ENCODE data around the gene PCSK4. TPM values are rescaled to one million over a fixed set of nuclear protein-coding genes. Genes with fewer than 3 reads are reported as not detected.

Gene PCSK4
- total and polyA plus RNA-seq, 9 of the 15 experiments (the other 6 are each of a cell fraction or from before 2014, with no cell fraction given), result 0.01 to 9.1 (median 2.1) TPM; not detected in 1

DNA sequence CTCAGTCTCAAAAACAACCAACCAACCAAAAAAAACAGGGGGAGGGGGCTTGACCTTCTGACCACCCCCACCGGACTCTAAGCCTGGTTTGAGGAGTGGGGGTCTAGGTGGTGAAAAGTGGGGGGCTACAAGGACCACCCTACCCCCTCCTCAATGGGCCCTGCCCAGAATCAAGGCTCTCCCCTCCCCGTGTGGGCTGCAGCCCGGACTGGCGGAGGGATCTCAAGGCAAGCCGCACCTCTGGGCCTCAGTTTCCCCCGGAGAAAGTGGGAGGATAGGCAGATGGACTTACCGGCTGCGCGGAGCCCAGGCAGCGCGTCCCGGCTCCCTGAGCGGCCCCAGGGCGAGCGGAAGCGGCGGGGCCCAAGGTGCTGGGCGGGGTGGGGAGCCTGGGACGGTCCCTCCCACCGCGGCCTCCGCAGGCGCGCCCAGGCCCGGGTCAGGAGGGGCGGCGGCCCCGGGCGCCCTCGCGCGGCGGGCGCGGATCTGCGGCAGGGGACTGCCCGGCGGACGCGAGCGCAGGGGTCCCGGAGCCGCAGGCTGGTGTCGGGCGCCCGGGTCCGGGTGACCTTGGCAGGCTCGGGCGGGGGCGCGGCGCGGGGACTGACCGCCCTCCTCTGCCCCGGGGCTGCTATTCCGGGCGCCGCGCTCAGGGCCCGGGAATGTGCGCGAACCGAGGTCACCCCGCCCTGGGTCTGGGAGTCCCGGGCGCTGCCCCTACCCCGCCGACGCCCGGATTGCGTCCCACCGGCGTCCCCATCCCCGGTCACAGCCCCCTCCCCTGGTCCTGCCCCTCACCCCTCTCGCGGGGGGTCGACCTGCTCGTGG, 22.7 kb upstream of the PCSK4 start, which contains the start of gene ADAMTSL5 (continued):
- TF ChIP-seq RBM14 (IDR thresholded peaks at IDR 0.05; ENCODE audit: borderline replicate concordance, insufficient read depth, low read depth, low read length) (0 out of 2 replicates have a peak, but pooled peaks have one; percentile 42), RNF2 (IDR thresholded peaks at IDR 0.05) (no peak), SIN3B (IDR thresholded peaks at IDR 0.05; ENCODE audit: low read depth) (peak; percentile 76), HDAC2 (IDR thresholded peaks at IDR 0.05) (peak; percentile 95), SIN3A (IDR thresholded peaks at IDR 0.05; ENCODE audit: borderline replicate concordance in 2 of 2, control insufficient read depth in 1 of 2, low read depth in 2 of 2, low read length in 2 of 2) (0 out of 4 replicates have a peak, but pooled peaks of 1 of the 2 experiments have one; percentile 39), ARID4B (CRISPR knock-in tag; IDR thresholded peaks at IDR 0.05) (peak; percentile 70; the same call in 1 of the 2 replicates), RAD21 (CRISPR knock-in tag; conservative IDR thresholded peaks at IDR 0.05 in 1 of 2, IDR thresholded peaks at IDR 0.05 in 1 of 2) (peak in 1 of 2 experiments; percentile 69; a peak in 2 of 4 replicates), SUPT5H (IDR thresholded peaks at IDR 0.05) (peak; percentile 73), ARID1B (IDR thresholded peaks at IDR 0.05) (peak; percentile 42), POLR2A (conservative IDR thresholded peaks at IDR 0.05) (peak; percentile 79), PKNOX1 (IDR thresholded peaks at IDR 0.05) (no peak), PHTF2 (CRISPR knock-in tag; IDR thresholded peaks at IDR 0.05) (no peak), CTCFL (IDR thresholded peaks at IDR 0.05; ENCODE audit: borderline replicate concordance, insufficient read depth, low read depth, low read length, poor library complexity, severe bottlenecking) (peak; percentile 38), RBM25 (IDR thresholded peaks at IDR 0.05; ENCODE audit: low read depth, low read length, severe bottlenecking) (peak; percentile 88), ELF2 (CRISPR knock-in tag; IDR thresholded peaks at IDR 0.05) (no peak), ZC3H8 (IDR thresholded peaks at IDR 0.05) (no peak)
- TF ChIP-seq, protein P1, sequence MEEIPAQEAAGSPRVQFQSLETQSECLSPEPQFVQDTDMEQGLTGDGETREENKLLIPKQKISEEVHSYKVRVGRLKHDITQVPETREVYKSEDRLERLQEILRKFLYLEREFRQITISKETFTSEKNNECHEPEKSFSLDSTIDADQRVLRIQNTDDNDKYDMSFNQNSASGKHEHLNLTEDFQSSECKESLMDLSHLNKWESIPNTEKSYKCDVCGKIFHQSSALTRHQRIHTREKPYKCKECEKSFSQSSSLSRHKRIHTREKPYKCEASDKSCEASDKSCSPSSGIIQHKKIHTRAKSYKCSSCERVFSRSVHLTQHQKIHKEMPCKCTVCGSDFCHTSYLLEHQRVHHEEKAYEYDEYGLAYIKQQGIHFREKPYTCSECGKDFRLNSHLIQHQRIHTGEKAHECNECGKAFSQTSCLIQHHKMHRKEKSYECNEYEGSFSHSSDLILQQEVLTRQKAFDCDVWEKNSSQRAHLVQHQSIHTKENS (CRISPR knock-in tag; IDR thresholded peaks at IDR 0.05), result no peak
